Activated T-helper 1 cell treated with anti-CD3 and anti-CD28 coated beads, Interleukin-12 subunit alpha, Interleukin-12 subunit beta, Interleukin-2, Interleukin-4 antibody, amounts not matched to agents 30 ng/mL and 10 ng/mL and 1 ng/mL, durations not matched to agents 14 hours and 24 hours and 36 hours (primary cell): Measurements from ENCODE around the gene RAB4B. TPM values are rescaled to one million over a fixed set of nuclear protein-coding genes. Genes with fewer than 3 reads are reported as not detected.
A peak's percentile ranks its signal among the peaks of the same experiment; 100 is the strongest.
"Not testable (repeated sequence)": the region's sequence is repeated elsewhere in the genome, so short reads cannot be mapped to it uniquely, and the experiment has no call there.

Source experiments
- DNase-seq: peaks from one replicate; pipeline ENCODE4 v3.0.0; 2021; ENCODE audit warnings: low spot score
- H3K27ac Mint-ChIP-seq: one replicate; pipeline ENCODE4 v1.8.0; 2021; ENCODE audit warnings: mild to moderate bottlenecking, mixed read lengths
- H3K27me3 Mint-ChIP-seq: one replicate; pipeline ENCODE4 v1.8.0; 2022; ENCODE audit warnings: mild to moderate bottlenecking, moderate library complexity, mixed read lengths; ENCODE audit not compliant: insufficient read depth
- H3K36me3 Mint-ChIP-seq: one replicate; pipeline ENCODE4 v1.8.0; 2021; ENCODE audit warnings: low read depth, mixed read lengths
- H3K4me1 Mint-ChIP-seq: one replicate; pipeline ENCODE4 v1.8.0; 2021; ENCODE audit warnings: low read depth, mixed read lengths
- H3K4me3 Mint-ChIP-seq: one replicate; pipeline ENCODE4 v1.8.0; 2021; ENCODE audit warnings: mild to moderate bottlenecking, moderate library complexity, mixed read lengths
- H3K9me3 Mint-ChIP-seq: one replicate; pipeline ENCODE4 v1.8.0; 2021; ENCODE audit warnings: mixed read lengths
- intact Hi-C: fragments of 100-400 bp; cut with micrococcal nuclease; formaldehyde crosslinking; loops from one replicate; pipeline ENCODE4 v1.15.1; 2024
- total RNA-seq: library from RNA; stranded (reverse); gene quantifications from 2 replicates; pipeline ENCODE4 v1.2.3, GENCODE V29; 2022

The RAB4B gene
- total RNA-seq, 1 donor from 2014 or later: 45.5 TPM

DNA sequence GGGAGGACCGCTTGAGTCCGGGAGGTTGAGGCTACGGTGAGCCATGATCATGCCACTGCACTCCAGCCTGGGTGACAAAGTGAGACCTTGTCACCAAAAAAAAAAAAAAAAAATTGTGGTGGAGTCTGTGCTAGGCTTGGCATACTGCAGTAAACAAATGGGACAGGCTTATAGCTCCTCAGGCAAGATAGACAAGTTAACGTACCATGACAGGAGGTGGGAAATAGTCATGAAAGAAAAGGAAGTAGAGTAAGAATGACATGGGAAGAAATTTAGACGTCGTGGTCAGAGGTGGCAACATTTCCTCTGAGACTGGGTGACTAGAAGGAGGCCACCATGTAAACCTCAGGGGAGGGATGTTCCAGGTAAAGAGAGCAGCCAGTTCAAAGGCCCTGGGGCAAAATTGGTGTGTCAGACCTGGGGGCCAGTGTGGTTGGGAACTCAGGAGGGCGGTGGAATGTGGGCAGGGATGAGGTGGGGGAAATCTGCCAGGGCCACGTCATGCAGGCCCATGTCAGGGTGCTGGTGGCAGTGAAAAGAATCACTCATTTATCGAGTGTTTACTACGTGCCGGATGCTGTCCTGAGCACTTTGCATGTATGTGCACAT is 21.4 kb upstream of the RAB4B start:
- intact Hi-C loops: loop anchor here (10.0 kb wide), 1 partner anchor 472 kb away; the partner anchor contains the start of gene AKT2
- H3K27me3 Mint-ChIP-seq: no peaks in the 10 kb centered on the region
- H3K4me1 Mint-ChIP-seq: peaks cover 51% of the 10 kb centered on the region
- H3K36me3 Mint-ChIP-seq: peaks cover 66% of the 10 kb centered on the region
- H3K27ac Mint-ChIP-seq: peak overlapping the region; percentile 85
- no peak for DNase-seq
- H3K9me3 Mint-ChIP-seq: no peaks in the 10 kb centered on the region
- peak overlapping the region; percentile 69 for H3K4me3 Mint-ChIP-seq

DNA sequence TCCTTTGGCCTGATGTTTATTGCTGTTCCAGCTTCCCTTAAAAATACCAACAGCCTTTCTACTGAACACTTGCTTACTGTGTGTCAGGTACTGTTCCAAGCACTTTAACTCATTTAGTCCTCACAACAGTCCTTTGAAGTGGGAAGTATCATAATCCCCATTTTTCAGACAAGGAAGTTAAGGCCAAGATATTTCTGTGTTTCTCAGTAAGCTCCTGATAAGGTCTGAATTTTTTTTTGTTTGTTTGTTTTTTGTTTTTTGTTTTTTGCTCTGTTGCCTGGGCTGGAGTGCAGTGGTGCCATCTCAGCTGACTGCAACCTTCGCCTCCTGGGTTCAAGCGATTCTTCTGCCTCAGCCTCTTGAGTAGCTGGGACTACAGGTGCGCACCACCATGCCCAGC is 19.6 kb upstream of the RAB4B start:
- intact Hi-C loops: loop anchor here (10.0 kb wide), 1 partner anchor 474 kb away; the partner anchor contains the start of gene AKT2
- Mint-ChIP-seq H3K4me1 (peaks cover 60% of the 10 kb centered on the region), H3K9me3 (no peaks in the 10 kb centered on the region), H3K4me3 (peak overlapping the region; percentile 23), H3K27ac (peak overlapping the region; percentile 15), H3K27me3 (no peaks in the 10 kb centered on the region), H3K36me3 (peaks cover 68% of the 10 kb centered on the region)
- DNase-seq: no peak

DNA sequence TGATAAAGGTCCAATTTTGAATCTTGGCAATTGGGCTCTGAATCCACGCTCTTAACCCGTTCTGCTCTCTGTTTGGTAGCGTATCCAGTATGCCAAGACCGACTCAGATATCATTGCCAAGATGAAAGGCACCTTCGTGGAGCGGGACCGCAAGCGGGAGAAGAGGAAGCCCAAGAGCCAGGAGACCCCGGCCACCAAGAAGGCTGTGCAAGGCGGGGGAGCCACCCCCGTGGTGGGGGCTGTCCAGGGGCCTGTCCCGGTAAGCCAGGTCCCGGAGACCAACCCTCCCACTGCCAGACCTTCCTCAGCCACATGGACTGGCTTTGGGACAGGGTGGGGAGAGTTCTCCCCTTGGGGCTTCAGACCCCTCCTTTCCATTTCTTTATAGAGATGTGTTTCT is 18.7 kb upstream of the RAB4B start:
- Mint-ChIP-seq H3K36me3 (peaks cover 74% of the 10 kb centered on the region), H3K9me3 (no peaks in the 10 kb centered on the region), H3K4me1 (peaks cover 66% of the 10 kb centered on the region), H3K27ac (no peak overlapping the region), H3K4me3 (no peak overlapping the region), H3K27me3 (no peaks in the 10 kb centered on the region)
- DNase-seq: no peak
- intact Hi-C loops: loop anchor here (10.0 kb wide), 1 partner anchor 475 kb away; the partner anchor contains the start of gene AKT2

DNA sequence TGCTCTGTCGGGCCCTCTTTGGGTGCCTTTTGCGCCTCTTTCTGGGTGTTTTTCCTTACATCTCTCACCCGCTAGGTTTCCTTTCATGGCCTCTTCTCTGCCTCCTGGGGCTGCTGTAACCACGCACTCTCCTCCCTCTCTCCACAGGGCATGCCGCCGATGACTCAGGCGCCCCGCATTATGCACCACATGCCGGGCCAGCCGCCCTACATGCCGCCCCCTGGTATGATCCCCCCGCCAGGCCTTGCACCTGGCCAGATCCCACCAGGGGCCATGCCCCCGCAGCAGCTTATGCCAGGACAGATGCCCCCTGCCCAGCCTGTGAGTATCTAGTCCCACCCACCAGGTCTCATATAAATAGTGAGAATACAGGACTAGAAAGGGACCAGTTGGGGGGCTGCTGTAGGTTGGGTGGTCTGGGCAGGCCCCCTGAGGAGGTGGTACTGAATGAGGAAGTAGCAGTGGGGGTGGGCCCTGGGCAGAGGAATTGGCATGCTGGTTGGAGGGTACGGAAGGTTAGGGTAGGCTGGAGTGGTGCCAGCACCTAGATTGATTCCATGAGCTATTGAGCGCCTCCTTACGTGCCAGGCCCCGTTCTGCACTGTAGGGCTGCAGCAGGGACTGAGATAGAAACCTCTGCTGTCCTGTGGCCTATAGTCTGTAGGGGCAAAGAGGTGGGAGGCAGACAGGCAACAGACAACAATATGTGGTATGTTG is 15.1 kb upstream of the RAB4B start:
- H3K9me3 Mint-ChIP-seq: no peaks in the 10 kb centered on the region
- no peak overlapping the region for H3K27ac Mint-ChIP-seq
- no peaks in the 10 kb centered on the region for H3K27me3 Mint-ChIP-seq
- peaks cover 54% of the 10 kb centered on the region for H3K4me1 Mint-ChIP-seq
- peak overlapping the region; percentile 15 for H3K4me3 Mint-ChIP-seq
- no peak for DNase-seq
- intact Hi-C loops: no loop called here
- H3K36me3 Mint-ChIP-seq: peaks cover 61% of the 10 kb centered on the region

DNA sequence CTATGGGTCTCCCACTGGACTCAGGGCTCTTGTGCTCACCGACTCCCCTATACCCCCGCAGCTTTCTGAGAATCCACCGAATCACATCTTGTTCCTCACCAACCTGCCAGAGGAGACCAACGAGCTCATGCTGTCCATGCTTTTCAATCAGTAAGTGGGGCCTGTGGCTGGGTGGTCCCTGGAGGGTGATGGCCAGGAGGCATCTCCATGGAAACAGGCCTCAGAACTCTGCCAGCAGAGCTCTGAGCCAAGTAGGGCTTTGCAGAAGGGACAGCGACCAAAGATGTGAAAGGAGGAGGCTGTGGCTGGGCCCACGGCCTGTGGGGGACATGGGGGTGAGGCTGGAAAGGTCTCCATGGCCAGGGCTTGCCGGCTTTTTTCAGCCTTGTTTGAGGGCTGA is 14.5 kb upstream of the RAB4B start:
- Mint-ChIP-seq H3K27me3 (no peaks in the 10 kb centered on the region), H3K4me1 (peaks cover 49% of the 10 kb centered on the region), H3K27ac (peak overlapping the region; percentile 10), H3K36me3 (peaks cover 56% of the 10 kb centered on the region), H3K4me3 (no peak overlapping the region), H3K9me3 (no peaks in the 10 kb centered on the region)
- no peak for DNase-seq
- intact Hi-C loops: no loop called here

DNA sequence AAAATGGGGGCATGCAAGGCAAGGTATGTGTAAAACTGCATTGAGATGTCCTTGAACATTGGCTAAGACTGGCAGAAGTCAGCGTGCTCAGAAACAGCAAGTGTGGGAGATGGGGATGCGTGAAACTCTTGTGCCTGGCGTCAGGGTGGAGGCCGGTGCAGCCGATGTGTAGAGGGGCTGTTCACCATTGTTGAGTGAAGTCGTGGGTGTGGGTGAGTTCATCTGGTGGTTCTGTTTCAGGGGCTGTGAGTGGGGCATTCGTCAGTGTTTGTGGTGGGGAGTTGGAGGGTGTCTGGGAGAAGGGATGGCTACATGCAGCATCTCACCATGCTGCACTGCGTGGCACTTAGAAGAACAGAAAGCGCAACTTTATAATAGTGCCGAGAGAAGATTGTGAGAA is 14.1 kb upstream of the RAB4B start:
- no peak for DNase-seq
- H3K4me3 Mint-ChIP-seq: no peak overlapping the region
- H3K9me3 Mint-ChIP-seq: no peaks in the 10 kb centered on the region
- intact Hi-C loops: no loop called here
- peaks cover 57% of the 10 kb centered on the region for H3K36me3 Mint-ChIP-seq
- no peaks in the 10 kb centered on the region for H3K27me3 Mint-ChIP-seq
- peak overlapping the region; percentile 62 for H3K27ac Mint-ChIP-seq
- H3K4me1 Mint-ChIP-seq: peaks cover 48% of the 10 kb centered on the region

DNA sequence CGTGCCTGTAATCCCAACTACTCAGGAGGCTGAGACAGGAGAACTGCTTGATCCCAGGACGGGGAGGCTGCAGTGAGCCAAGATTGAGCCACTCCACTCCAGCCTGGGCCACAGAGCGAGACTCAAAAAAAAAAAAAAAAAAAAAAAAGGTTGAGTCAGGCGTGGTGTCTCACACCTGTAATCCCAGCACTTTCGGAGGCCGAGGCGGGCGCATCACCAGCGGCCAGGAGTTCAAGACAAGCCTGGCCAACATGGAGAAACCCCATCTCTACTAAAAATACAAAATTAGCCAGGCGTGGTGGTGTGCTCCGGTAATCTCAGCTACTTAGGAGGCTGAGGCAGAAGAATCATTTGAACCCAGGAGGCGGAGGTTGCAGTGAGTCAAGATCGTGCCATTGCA is 11.7 kb upstream of the RAB4B start:
- H3K27ac Mint-ChIP-seq, H3K27me3 Mint-ChIP-seq, intact Hi-C loops, H3K9me3 Mint-ChIP-seq, DNase-seq, H3K4me3 Mint-ChIP-seq: not testable (repeated sequence)
- H3K36me3 Mint-ChIP-seq: peaks cover 54% of the 10 kb centered on the region
- H3K4me1 Mint-ChIP-seq: peaks cover 50% of the 10 kb centered on the region

DNA sequence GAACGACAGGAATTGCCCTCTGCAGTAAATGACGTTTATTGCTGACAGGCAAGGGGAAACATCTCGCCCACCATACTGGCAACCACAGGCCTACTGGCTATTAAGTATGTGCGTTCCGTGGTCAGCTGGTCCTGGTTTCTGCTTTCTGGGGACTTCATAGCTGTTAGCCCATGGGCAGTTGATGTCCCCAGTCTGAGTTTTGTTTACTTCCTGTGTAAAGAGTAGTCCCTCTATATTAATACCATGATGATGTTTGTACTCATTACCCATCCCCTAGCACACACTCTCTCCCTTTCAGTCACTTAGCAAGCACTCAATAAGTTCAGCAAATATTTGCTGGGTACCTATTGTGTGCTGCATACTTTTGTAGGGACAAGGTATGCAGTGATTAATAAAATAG is 9.2 kb upstream of the RAB4B start:
- no peak for DNase-seq
- H3K36me3 Mint-ChIP-seq: peaks cover 41% of the 10 kb centered on the region
- H3K27ac Mint-ChIP-seq: no peak overlapping the region
- intact Hi-C loops: no loop called here
- no peak overlapping the region for H3K4me3 Mint-ChIP-seq
- no peaks in the 10 kb centered on the region for H3K27me3 Mint-ChIP-seq
- no peaks in the 10 kb centered on the region for H3K9me3 Mint-ChIP-seq
- peaks cover 29% of the 10 kb centered on the region for H3K4me1 Mint-ChIP-seq

DNA sequence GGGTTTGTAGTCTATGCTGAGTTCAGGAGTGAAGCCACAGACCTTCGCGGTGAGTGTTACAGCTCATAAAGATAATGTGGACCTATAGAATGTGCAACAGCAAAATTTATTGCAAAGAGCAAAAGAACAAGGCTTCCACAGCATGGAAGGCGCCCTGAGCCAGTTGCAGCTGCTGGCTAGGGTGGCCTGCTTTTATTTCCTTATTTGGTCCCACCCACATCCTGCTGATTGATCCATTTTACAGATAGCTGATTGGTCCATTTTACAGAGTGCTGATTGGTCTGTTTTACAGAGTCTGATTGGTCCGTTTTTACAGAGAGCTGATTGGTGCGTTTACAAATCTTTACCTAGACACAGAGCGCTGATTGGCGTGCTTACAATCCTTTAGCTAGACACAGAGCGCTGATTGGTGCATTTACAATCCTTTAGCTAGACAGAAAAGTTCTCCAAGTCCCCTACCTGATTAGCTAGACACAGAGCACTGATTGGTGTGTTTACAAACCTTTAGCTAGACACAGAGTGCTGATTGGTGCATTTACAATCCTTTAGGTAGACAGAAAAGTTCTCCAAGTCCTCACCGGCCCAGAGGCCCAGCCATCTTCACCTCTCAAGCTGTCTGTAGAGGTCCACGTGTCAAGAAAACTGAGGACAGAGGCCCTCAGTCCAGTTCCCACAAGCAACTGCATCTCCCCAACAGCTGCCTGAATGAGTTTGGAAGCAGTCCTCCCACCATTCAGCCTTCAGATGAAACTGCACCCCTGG is 6.8 kb upstream of the RAB4B start:
- H3K4me3 Mint-ChIP-seq, H3K9me3 Mint-ChIP-seq, H3K27ac Mint-ChIP-seq, intact Hi-C loops, DNase-seq, H3K27me3 Mint-ChIP-seq: not testable (repeated sequence)
- Mint-ChIP-seq H3K4me1 (peaks cover 21% of the 10 kb centered on the region), H3K36me3 (peaks cover 27% of the 10 kb centered on the region)

DNA sequence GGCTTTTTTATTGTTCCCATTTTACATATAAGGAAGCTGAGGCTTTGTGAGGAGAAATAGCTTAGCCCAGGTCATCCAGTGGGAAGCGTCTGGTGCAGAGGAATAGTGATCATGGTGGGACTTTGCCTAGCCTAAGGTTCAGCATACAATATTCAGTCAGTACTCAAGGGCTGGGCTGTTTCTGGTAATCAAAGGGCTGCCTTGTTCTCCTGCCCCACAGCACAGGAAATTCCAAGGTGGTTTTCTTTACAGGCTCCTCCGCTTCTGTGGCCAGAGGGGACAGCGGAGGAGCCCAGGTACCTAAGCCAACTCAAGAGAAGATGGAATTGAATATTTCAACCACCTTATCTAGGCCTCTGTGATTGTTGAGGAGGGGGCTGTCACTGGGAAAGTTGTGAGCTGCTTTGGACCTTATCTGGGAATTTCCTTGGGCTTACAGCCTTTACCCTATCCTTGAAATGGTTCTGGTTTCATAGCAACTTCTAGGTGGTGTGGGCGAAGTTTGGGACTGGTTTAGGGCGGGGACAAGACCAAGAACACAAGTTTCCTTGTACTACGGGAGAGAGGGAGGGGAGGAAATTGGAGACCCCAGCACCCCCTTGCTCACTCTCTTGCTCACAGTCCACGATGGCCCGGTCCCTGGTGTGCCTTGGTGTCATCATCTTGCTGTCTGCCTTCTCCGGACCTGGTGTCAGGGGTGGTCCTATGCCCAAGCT is 3.0 kb upstream of the RAB4B start, which contains the start of gene MIA:
Gene MIA, plus strand, starts transcription at position 606 of the 716 bp plus-strand sequence. Its CDS starts 22 bp downstream, at position 628.
- no peak for DNase-seq
- intact Hi-C loops: no loop called here
- Mint-ChIP-seq H3K36me3 (peaks cover 16% of the 10 kb centered on the region), H3K27ac (no peak within 1 kb of the TSS), H3K9me3 (no peaks in the 10 kb centered on the region), H3K4me1 (peaks cover 49% of the 10 kb centered on the region), H3K4me3 (no peak within 1 kb of the TSS), H3K27me3 (peaks cover 2% of the 10 kb centered on the region)

DNA sequence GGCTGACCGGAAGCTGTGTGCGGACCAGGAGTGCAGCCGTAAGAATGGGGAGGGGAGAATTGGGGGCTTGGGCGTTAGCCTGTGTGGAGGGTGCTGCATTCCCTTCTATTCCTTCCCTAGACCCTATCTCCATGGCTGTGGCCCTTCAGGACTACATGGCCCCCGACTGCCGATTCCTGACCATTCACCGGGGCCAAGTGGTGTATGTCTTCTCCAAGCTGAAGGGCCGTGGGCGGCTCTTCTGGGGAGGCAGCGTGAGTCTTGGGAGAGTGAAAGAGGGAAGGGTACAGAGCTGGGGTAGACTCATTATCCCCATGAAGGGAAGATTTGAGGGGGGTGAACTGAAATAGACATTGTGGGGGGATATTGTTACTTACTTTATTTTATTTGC is 2.4 kb upstream of the RAB4B start:
- Mint-ChIP-seq H3K9me3 (no peaks in the 10 kb centered on the region), H3K27me3 (peaks cover 2% of the 10 kb centered on the region), H3K27ac (no peak overlapping the region), H3K4me1 (peaks cover 55% of the 10 kb centered on the region), H3K36me3 (peaks cover 17% of the 10 kb centered on the region), H3K4me3 (no peak overlapping the region)
- intact Hi-C loops: loop anchor here (2.0 kb wide), 1 partner anchor 487 kb away; no protein-coding TSS in a partner anchor
- DNase-seq: no peak

DNA sequence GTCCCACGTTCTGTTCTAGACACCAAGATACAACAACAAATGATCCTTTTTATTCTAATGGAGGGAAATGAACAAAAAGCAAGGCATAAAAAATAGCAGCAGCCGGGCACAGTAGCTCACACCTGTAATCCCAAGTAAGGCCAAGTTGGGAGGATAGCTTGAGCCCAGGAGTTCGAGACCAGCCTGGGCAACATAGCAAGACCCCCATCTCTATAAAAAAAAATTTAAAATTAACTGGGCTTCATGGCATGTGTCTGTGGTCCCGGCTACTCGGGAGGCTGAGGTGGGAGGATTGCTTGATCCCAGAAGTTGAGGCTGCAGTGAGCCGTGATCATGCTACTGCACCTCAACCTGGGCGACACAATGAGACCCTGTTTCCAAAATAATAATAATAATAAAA is 1.7 kb upstream of the RAB4B start:
- peaks cover 2% of the 10 kb centered on the region for H3K27me3 Mint-ChIP-seq
- no peak overlapping the region for H3K4me3 Mint-ChIP-seq
- no peaks in the 10 kb centered on the region for H3K9me3 Mint-ChIP-seq
- DNase-seq: no peak
- H3K36me3 Mint-ChIP-seq: peaks cover 15% of the 10 kb centered on the region
- H3K4me1 Mint-ChIP-seq: peaks cover 51% of the 10 kb centered on the region
- intact Hi-C loops: loop anchor here (2.0 kb wide), 1 partner anchor 486 kb away; no protein-coding TSS in a partner anchor
- no peak overlapping the region for H3K27ac Mint-ChIP-seq
